Measurements from ENCODE around the gene DEAF1.
A peak's percentile ranks its signal among the peaks of the same experiment; 100 is the strongest.
"Not testable (repeated sequence)": the region's sequence is repeated elsewhere in the genome, so short reads cannot be mapped to it uniquely, and the experiment has no call there.

The DEAF1 gene

GRCh38 chr11:699116-699508 is 4.1 kb upstream of the DEAF1 start:
- DNase-seq (ENCODE audit: low spot score) = no peak

- no peak for DNase-seq (ENCODE audit: low spot score)
These were observed 3.6 kb upstream of the DEAF1 start for GRCh38 chr11:698493-699115.

GRCh38 chr11:697811-698311 is 2.8 kb upstream of the DEAF1 start:
- no peak for DNase-seq (ENCODE audit: low spot score)

- DNase-seq (ENCODE audit: low spot score) = no peak
These were observed 2.0 kb upstream of the DEAF1 start for GRCh38 chr11:696955-697491.

DNA sequence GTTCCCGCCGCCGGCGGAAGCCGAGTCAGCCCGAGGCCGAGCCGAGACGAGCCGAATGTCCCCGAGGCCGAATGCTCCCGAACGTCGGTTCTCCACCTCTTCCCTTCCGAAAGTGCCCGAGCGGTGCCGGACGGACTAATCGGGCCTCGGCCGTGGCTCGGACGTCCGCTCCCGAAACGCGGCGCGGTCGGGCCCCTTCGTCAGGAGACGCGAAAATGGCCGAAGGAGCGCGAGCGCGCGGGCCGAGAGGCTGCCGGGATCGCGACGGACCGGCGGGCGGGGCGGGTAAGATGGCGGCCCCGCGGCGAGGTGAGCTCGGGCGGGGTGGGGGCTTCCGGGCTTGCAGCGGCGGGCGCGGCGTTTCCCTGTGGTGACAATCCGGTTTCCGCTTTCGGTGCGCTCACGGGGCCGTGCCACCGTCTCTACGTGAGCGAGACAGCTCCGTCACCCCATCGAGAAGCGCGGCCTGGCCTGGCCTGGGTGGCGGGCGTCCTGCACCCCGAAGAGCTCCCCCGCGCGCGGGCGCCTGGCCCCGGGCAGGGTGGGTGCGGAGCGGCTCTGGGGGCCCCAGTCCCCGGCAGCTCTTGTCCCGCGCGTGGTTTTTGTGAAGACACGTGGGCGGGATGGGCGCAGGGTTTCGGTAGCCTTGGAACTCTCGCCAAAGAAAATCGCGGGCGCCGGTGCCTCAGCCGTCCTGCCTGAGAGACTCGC is 671 bp upstream of the DEAF1 start, which contains the start of gene TMEM80:
Gene TMEM80, plus strand, starts transcription at position 279 of the 711 bp plus-strand sequence. Its CDS starts 12 bp downstream, at position 291.
- peak; percentile 95 for DNase-seq (ENCODE audit: low spot score)

- no peak for DNase-seq (ENCODE audit: low spot score)
These were observed 191 bp upstream of the DEAF1 start for GRCh38 chr11:695288-695537.

DNA sequence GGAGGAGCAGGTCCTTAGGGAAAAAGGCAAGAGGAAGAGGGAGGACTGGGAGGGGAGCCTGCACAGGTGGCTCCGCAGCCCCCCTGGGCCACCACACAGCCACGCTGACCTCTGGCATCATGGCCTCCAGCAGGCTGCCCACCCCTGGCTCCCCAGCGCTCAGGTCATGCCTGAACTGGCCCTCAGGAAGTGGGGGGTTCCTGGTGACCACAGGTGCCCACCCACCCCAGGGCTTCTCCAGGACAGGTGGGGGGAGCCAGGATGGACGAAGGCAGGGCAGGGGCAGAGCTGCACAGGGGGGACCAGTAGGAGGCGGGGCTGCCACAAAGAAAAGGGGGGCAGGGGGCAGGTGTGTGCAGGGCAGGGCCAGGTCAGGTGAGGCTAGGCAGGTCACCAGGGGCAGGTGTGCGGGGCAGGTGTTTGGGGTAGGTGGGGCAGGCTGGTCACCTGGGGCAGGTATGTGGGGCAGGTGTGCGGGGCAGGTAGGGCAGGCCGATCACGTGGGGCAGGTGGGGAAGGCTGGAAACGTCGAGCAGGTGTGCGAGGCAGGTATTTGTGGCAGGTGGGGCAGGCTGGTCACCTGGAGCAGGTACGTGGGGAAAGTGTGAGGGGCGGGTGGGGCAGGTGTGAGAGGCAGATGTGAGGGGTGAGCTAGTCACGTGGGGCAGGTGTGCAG is 997 bp downstream of the DEAF1 start:
- no peak for DNase-seq (ENCODE audit: low spot score)

DNA sequence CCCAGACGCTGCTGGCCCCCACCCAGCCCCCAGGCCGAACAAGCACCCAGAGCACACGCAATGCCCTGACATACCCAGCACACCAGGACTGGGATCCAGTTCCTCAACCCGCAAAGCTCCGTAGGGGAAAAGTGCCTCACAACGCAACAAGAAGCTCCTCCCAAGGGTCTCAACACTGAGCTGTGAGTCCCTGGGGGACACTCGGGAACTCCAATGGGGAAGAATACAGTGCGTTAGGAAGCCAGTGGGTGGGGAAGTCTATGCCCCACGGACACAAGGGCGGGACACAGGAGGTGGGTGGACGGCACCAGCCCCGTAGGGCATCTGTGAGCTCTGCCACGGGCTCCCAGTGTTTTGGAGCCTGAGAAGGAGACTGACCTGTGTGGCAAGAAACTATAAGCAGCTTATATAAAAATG is 1.6 kb downstream of the DEAF1 start:
- no peak for DNase-seq (ENCODE audit: low spot score)

DNA sequence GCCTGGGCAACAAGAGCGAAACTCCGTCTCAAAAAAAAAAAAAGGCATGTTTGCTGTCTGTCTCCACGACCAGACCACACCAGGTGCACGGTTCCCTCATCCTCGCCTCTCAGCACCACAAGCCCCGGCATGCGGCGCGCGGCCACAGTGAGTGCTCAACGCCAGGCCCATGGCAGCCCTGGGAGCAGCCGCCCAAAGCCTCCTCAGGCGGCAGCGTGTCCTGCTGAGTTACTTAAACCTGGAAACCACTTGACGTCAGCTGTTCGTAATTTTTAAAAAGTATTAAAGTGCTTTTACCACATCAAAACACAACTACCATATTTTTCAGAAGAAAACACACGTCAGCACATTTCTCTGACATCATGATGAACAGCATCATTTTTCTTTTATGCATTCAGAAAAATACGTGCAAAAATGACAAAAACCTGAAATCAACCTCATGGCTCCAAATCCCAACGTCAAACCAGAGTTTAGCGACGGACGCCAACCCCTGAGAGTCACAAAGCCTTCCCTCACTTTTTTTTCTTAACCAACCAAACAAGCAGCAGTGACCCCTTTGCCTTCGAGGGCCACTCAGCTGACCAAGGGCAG is 2.1 kb downstream of the DEAF1 start:
- no peak for DNase-seq (ENCODE audit: low spot score)

DNA sequence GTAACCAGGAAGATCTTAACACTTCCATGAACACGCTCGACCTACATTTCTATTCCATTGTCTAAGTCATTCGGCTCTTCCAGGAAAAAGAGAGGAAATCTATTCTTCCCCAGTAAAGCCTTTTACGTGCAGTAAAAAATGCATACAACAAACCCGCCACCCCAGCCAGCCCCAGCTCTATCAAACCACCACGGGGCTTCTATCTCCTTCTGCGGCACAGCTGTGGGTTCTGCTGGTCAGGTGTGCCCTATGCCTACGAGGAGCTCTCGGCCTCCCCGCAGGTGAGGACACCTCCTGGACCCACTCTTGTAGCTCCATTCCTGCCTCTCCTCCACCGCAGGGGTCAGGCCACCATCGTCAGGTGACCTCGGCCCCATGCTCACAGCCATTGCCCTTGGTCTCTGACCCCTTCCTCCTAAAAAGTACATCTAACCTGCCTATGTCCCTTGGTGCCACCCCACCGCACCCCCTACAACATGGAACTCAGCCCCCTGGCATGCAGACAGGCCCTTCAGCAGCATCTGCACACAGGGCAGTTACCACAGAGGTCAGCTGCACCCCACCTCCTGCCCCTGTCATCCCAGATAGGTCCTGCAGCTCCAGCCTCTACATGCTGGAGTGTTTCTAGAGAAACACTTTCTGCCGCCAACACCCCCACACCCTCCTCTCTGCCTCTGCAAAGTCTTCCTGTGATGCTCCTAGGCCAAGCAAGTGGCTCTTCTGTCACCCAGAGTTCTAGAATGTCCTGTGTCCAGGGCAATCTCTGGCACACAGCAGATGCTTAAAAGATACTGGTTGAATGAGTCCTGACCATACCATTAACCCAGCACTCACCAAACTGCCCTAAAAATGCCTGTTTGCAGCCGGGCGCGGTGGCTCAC is 3.1 kb downstream of the DEAF1 start:
- no peak for DNase-seq (ENCODE audit: low spot score)

- no peak for DNase-seq (ENCODE audit: low spot score)
These were observed 4.0 kb downstream of the DEAF1 start for GRCh38 chr11:690738-691633.

DNA sequence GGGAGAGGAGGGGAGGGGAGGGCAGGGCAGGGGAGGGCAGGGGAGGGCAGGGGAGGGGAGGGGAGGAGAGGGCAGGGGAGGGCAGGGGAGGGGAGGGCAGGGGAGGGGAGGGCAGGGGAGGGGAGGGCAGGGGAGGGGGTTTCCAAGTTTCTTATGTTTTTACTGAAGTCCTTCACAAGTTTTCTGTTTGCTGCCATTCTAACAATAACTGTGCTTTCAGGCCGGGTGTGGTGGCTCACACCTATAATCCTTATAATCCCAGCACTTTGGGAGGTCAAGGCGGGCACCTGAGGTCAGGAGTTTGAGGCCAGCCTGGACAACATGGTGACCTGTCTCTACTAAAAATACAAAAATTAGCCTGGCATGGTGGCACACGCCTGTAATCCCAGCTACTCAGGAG is 4.8 kb downstream of the DEAF1 start:
- not testable (repeated sequence) for DNase-seq (ENCODE audit: low spot score)

DNA sequence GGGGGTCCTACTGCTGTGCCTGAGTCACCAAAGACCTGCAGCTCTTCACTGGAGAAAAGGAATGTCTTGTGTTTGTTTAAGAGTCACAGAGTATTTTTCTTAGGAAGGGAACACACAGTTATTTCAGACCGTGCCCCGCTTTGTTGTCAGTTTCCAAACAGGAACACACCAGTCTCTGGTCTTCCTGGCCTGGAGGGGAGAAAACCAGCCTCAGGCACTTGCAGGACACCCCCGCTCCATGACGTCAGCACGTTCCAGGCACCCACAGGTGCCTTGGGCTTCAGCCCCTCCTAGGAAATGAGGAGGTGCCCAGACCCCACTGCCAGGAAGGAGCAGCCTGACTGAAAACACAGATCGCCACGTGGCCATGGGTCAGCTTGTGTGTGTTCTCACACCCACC is 5.4 kb downstream of the DEAF1 start:
- no peak for DNase-seq (ENCODE audit: low spot score)

GRCh38 chr11:688681-689080 is 6.3 kb downstream of the DEAF1 start:
- no peak for DNase-seq (ENCODE audit: low spot score)

GRCh38 chr11:687751-688150 is 7.3 kb downstream of the DEAF1 start:
- DNase-seq (ENCODE audit: low spot score) = no peak

DNA sequence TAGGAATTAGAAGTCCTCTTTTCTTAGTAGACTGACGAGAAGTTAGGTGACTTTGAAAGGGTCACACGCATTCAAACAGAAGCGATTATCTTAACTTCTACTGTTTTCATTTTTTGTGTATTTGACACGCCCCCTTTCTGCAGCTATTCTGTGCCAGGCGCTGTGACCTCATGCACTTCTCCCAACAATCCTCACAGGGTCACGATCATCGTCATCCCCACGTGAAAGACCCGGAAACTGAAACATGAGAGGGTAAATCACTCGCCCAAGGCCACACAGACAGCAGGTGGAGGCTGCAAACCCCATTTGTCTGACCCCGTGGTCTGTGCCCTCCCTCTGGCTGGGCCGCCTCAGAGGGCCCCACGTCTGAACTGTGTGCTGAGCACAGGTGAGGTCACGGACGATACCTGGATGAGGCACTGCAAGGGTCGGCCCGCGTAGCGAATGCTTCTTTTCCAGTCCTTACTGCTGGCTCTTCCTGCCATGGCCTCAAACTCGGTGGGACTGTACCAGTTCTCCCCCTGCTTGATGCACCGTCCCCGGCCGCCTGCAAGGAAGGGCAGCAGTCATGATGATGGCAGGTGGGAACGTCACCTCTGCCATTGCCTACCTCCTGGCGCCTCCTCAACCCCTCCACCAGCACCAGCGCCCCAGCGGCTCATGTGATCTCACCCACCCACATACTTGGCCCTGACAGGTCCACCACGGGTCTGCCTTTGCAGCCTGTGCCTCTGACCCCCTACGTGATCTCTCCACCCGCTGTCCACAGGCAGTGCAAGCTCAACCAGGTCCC is 8.4 kb downstream of the DEAF1 start:
- DNase-seq (ENCODE audit: low spot score) = no peak

DNA sequence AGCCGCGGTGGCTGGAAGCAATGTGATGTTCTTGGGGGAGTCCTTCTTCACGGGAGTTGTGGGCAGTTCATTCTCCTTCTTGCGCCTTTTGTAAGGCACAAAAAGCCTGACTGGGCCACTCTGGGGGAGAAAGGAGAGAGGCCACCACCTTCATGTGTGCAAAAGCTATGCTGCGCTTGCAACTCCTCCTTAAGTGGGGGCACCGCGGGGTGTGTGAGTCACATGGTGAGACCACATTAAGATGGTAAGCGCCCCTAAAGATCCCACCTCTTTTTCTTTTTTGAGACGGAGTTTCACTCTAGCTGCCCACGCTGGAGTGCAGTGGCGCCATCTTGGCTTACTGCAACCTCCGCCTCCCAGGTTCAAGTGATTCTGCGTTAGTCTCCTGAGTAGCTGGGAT is 14.1 kb downstream of the DEAF1 start:
- no peak for DNase-seq (ENCODE audit: low spot score)

DNA sequence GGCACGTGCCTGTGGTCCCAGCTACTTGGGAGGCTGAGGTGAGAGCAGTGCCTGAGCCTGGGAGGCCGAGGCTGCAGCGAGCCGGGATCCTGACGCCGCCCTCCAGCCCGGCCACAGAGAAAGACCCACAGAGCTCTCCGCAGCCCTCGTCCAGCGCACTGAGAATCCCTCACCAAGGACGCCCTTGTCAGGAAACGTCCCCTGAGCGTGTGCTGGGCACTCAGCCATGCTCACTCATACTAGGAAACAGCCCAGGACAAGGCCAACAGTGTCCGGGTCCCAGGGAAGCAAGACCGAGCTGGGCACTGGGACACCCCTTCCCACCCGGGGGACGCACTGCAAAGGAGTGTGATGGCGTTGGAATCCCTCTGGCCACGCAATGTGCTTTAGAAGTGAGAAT is 14.5 kb downstream of the DEAF1 start:
- no peak for DNase-seq (ENCODE audit: low spot score)

- DNase-seq (ENCODE audit: low spot score) = no peak
These were observed 15.5 kb downstream of the DEAF1 start for GRCh38 chr11:679271-680207.

All from kidney capillary endothelial cell (primary cell).